ENCODE data around the gene MADD.
"Not testable (repeated sequence)": the region's sequence is repeated elsewhere in the genome, so short reads cannot be mapped to it uniquely, and the experiment has no call there.

The MADD gene

GRCh38 chr11:47331454-47332302 lies 61.7 kb downstream of the MADD start:
- no peaks in the 10 kb centered on the region for H3K27me3 ChIP-seq (ENCODE audit: control insufficient read depth in 1 of 2, insufficient read depth in 2 of 2, low read length in 2 of 2)
- H3K9ac ChIP-seq (ENCODE audit: low read length in 2 of 2) = no peak overlapping the region
- H3K4me1 ChIP-seq (ENCODE audit: control insufficient read depth, insufficient read depth, low read length) = peaks cover 2% of the 10 kb centered on the region
- H3K27ac ChIP-seq (ENCODE audit: low read length) = no peak overlapping the region
- H3K36me3 ChIP-seq (ENCODE audit: control insufficient read depth in 2 of 2, insufficient read depth in 2 of 2, low read length in 2 of 2) = peaks cover 13 to 22% of the 10 kb centered on the region in 2 donors
- no peak overlapping the region for H3K4me3 ChIP-seq (ENCODE audit: low read length in 2 of 2)
- H3K9me3 ChIP-seq (ENCODE audit: control insufficient read depth in 2 of 2, low read length in 2 of 2) = no peaks in the 10 kb centered on the region

- Histone ChIP-seq H3K4me1 (ENCODE audit: control insufficient read depth, insufficient read depth, low read length) (peaks cover 2% of the 10 kb centered on the region), H3K4me3 (ENCODE audit: low read length in 2 of 2) (no peak overlapping the region), H3K27me3 (ENCODE audit: control insufficient read depth in 1 of 2, insufficient read depth in 2 of 2, low read length in 2 of 2) (no peaks in the 10 kb centered on the region), H3K27ac (ENCODE audit: low read length) (no peak overlapping the region), H3K9ac (ENCODE audit: low read length in 2 of 2) (no peak overlapping the region), H3K36me3 (ENCODE audit: control insufficient read depth in 2 of 2, insufficient read depth in 2 of 2, low read length in 2 of 2) (peaks cover 13 to 16% of the 10 kb centered on the region in 2 donors), H3K9me3 (ENCODE audit: control insufficient read depth in 2 of 2, low read length in 2 of 2) (no peaks in the 10 kb centered on the region)
Observed at GRCh38 chr11:47332303-47332711, 62.4 kb downstream of the MADD start.

- H3K36me3 ChIP-seq (ENCODE audit: control insufficient read depth in 2 of 2, insufficient read depth in 2 of 2, low read length in 2 of 2) = peaks cover 8 to 13% of the 10 kb centered on the region in 2 donors
- no peaks in the 10 kb centered on the region for H3K27me3 ChIP-seq (ENCODE audit: control insufficient read depth in 1 of 2, insufficient read depth in 2 of 2, low read length in 2 of 2)
- peaks cover 2% of the 10 kb centered on the region for H3K4me1 ChIP-seq (ENCODE audit: control insufficient read depth, insufficient read depth, low read length)
- H3K27ac ChIP-seq (ENCODE audit: low read length) = no peak overlapping the region
- no peak overlapping the region for H3K9ac ChIP-seq (ENCODE audit: low read length in 2 of 2)
- H3K4me3 ChIP-seq (ENCODE audit: low read length in 2 of 2) = no peak overlapping the region
- no peaks in the 10 kb centered on the region for H3K9me3 ChIP-seq (ENCODE audit: control insufficient read depth in 2 of 2, low read length in 2 of 2)
Observed at GRCh38 chr11:47332791-47333525, 63.0 kb downstream of the MADD start.

- H3K9ac ChIP-seq (ENCODE audit: low read length in 2 of 2) = no peak overlapping the region
- no peaks in the 10 kb centered on the region for H3K27me3 ChIP-seq (ENCODE audit: control insufficient read depth in 1 of 2, insufficient read depth in 2 of 2, low read length in 2 of 2)
- peaks cover 2% of the 10 kb centered on the region for H3K4me1 ChIP-seq (ENCODE audit: control insufficient read depth, insufficient read depth, low read length)
- H3K9me3 ChIP-seq (ENCODE audit: control insufficient read depth in 2 of 2, low read length in 2 of 2) = no peaks in the 10 kb centered on the region
- no peak overlapping the region for H3K4me3 ChIP-seq (ENCODE audit: low read length in 2 of 2)
- peaks cover 7% of the 10 kb centered on the region in 2 donors for H3K36me3 ChIP-seq (ENCODE audit: control insufficient read depth in 2 of 2, insufficient read depth in 2 of 2, low read length in 2 of 2)
- no peak overlapping the region for H3K27ac ChIP-seq (ENCODE audit: low read length)
Observed at GRCh38 chr11:47333526-47333845, 63.6 kb downstream of the MADD start.

- Histone ChIP-seq H3K36me3 (ENCODE audit: control insufficient read depth in 2 of 2, insufficient read depth in 2 of 2, low read length in 2 of 2) (peaks cover 6 to 7% of the 10 kb centered on the region in 2 donors), H3K9me3 (ENCODE audit: control insufficient read depth in 2 of 2, low read length in 2 of 2) (no peaks in the 10 kb centered on the region), H3K4me1 (ENCODE audit: control insufficient read depth, insufficient read depth, low read length) (peaks cover 2% of the 10 kb centered on the region), H3K4me3 (ENCODE audit: low read length in 2 of 2) (no peak overlapping the region), H3K9ac (ENCODE audit: low read length in 2 of 2) (no peak overlapping the region), H3K27me3 (ENCODE audit: control insufficient read depth in 1 of 2, insufficient read depth in 2 of 2, low read length in 2 of 2) (no peaks in the 10 kb centered on the region), H3K27ac (ENCODE audit: low read length) (no peak overlapping the region)
Observed at GRCh38 chr11:47333886-47334443, 64.0 kb downstream of the MADD start.

- H3K27ac ChIP-seq (ENCODE audit: low read length); H3K4me1 ChIP-seq (ENCODE audit: control insufficient read depth, insufficient read depth, low read length); H3K27me3 ChIP-seq (ENCODE audit: control insufficient read depth in 1 of 2, insufficient read depth in 2 of 2, low read length in 2 of 2); H3K36me3 ChIP-seq (ENCODE audit: control insufficient read depth in 2 of 2, insufficient read depth in 2 of 2, low read length in 2 of 2); H3K4me3 ChIP-seq (ENCODE audit: low read length in 2 of 2); H3K9me3 ChIP-seq (ENCODE audit: control insufficient read depth in 2 of 2, low read length in 2 of 2); H3K9ac ChIP-seq (ENCODE audit: low read length in 2 of 2): not testable (repeated sequence)
Observed at GRCh38 chr11:47334699-47335411, 64.9 kb downstream of the MADD start.

GRCh38 chr11:47335733-47336132 lies 65.8 kb downstream of the MADD start:
- Histone ChIP-seq H3K4me1 (ENCODE audit: control insufficient read depth, insufficient read depth, low read length) (no peaks in the 10 kb centered on the region), H3K27me3 (ENCODE audit: control insufficient read depth in 1 of 2, insufficient read depth in 2 of 2, low read length in 2 of 2) (no peaks in the 10 kb centered on the region), H3K9me3 (ENCODE audit: control insufficient read depth in 2 of 2, low read length in 2 of 2) (no peaks in the 10 kb centered on the region), H3K36me3 (ENCODE audit: control insufficient read depth in 2 of 2, insufficient read depth in 2 of 2, low read length in 2 of 2) (peaks cover 0 to under 1% of the 10 kb centered on the region in 2 donors), H3K9ac (ENCODE audit: low read length in 2 of 2) (no peak overlapping the region), H3K27ac (ENCODE audit: low read length) (no peak overlapping the region), H3K4me3 (ENCODE audit: low read length in 2 of 2) (no peak overlapping the region)

- Histone ChIP-seq H3K27ac (ENCODE audit: low read length) (no peak overlapping the region), H3K9ac (ENCODE audit: low read length in 2 of 2) (no peak overlapping the region), H3K27me3 (ENCODE audit: control insufficient read depth in 1 of 2, insufficient read depth in 2 of 2, low read length in 2 of 2) (no peaks in the 10 kb centered on the region), H3K4me3 (ENCODE audit: low read length in 2 of 2) (no peak overlapping the region), H3K4me1 (ENCODE audit: control insufficient read depth, insufficient read depth, low read length) (no peaks in the 10 kb centered on the region), H3K9me3 (ENCODE audit: control insufficient read depth in 2 of 2, low read length in 2 of 2) (no peaks in the 10 kb centered on the region), H3K36me3 (ENCODE audit: control insufficient read depth in 2 of 2, insufficient read depth in 2 of 2, low read length in 2 of 2) (no peaks in the 10 kb centered on the region)
Observed at GRCh38 chr11:47336595-47336994, 66.7 kb downstream of the MADD start.

- Histone ChIP-seq H3K36me3 (ENCODE audit: control insufficient read depth in 2 of 2, insufficient read depth in 2 of 2, low read length in 2 of 2) (no peaks in the 10 kb centered on the region), H3K27ac (ENCODE audit: low read length) (no peak overlapping the region), H3K27me3 (ENCODE audit: control insufficient read depth in 1 of 2, insufficient read depth in 2 of 2, low read length in 2 of 2) (no peaks in the 10 kb centered on the region), H3K4me1 (ENCODE audit: control insufficient read depth, insufficient read depth, low read length) (no peaks in the 10 kb centered on the region), H3K4me3 (ENCODE audit: low read length in 2 of 2) (no peak overlapping the region), H3K9ac (ENCODE audit: low read length in 2 of 2) (no peak overlapping the region), H3K9me3 (ENCODE audit: control insufficient read depth in 2 of 2, low read length in 2 of 2) (no peaks in the 10 kb centered on the region)
Observed at GRCh38 chr11:47337229-47337924, 67.4 kb downstream of the MADD start.
